Stimulated activated CD4-positive, alpha-beta T cell treated with anti-CD3 and anti-CD28 coated beads, Interleukin-15, amount 100 ng/mL, for 48 hours (primary cell): ENCODE measurements around the gene LARP4.

Source experiments
- DNase-seq, 2 donors: peaks; one replicate each; pipeline ENCODE4 v3.0.0-alpha.2; 2020; ENCODE audit warnings: low read depth in 2 of 2

The LARP4 gene

DNA sequence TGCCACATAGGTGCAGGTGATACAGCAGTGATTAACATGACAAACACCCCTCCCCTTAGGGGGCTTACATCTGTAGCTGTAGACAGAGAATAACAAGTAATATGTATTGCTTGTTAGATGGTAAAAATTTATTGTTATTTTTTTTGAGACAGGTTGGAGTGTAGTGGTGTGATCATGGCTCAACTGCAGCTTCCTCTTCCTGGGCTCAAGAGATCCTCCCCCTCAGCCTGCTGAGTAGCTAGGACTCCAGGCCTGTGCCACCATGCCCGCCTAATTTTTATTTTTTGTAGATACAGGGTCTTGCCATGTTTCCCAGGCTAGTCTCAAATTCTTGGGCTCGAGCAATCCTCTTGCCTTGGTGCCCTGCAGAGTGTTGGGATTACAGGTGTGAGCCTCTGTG, 123.9 kb downstream of the LARP4 start:
- DNase-seq, result no peak

DNA sequence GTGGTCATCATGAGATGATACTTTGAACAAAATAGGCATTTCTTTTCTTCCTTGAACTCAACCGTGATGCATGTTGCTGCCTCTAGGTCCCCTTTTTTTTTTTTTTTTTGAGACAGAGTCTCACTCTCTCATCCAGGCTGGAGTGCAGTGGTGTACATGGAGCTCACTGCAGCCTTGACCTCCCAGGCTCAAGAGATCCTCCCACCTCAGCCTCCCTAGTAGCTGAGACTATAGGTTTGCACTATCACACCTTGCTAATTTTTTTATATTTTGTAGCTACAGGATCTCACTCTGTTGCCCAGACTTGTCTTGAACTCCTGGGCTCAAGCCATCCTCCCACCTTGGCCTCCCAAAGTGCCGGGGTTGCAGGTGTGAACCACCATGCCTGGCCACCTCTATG, 124.7 kb downstream of the LARP4 start:
- DNase-seq, result no peak

DNA sequence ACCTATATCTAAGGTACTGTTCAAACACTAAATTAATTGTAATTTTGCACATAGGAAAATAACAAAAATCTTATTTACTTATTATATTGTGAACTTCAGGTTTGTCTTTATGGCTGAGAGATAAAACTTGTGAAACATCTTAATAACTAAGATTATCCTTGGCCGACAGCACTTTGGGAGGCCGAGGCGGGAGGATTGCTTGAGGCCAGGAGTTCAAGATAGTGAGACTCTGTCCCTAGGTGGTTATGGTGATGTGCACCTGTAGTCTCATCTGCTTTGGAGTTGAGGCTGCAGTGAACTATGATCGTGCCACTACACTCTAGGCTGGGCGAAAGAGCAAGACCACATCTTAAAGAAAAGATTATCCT, 126.7 kb downstream of the LARP4 start:
- no peak for DNase-seq

DNA sequence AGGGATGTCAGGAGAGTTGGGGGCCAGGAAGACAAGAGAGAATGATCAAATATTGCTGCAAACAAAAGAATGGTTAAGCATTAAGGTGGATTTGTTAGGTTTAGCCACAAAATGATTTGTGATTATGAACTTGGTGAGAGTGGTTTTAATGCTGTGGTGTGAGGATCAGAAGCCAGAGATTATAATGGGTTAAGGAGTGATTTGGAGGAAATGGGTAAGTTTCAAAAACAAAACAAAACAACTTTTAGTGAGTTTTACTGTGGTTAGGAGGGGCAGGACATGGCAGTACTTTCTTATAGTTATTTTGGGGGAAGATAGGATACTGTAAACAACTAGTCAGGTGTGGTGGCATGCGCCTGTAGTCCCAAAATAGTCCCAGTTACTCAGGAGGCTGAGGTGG, 128.1 kb downstream of the LARP4 start:
- DNase-seq, result no peak

DNA sequence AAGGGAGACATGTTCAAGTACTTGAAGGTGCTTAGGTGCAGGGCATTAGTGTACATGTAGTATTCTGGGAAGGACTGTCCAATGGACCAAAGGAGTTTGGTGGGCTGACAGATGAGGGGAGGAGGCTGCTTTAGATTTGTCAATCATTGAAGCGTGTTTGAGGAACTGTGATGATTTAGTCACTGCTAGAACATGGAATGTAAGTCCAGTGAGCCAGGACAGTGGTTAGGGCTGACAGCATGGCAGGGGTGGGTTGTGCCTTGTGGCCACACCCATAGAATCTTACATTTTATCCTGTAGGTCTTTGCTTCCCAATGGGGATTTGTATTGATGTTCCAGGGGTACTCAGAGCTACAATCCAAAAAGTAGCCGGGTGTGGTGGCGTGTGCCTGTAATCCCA, 128.7 kb downstream of the LARP4 start:
- no peak for DNase-seq
